Activated B cell treated with CpG ODN at 0.5 μM for 24 hours (primary cell): ENCODE results near the gene TMPRSS4. TPM values are rescaled to one million over a fixed set of nuclear protein-coding genes. Genes with fewer than 3 reads are reported as not detected.

Experiments used
- ATAC-seq: fragments of 200-7000 bp; cut with Tn5 transposase; one replicate; pipeline ENCODE4 v1.10.0; 2021; ENCODE audit warnings: low read depth, mild to moderate bottlenecking, moderate library complexity
- CTCF ChIA-PET: fragments of 350-600 bp; sonication (Branson Sonifier 250); formaldehyde crosslinking; loops from one replicate; lab custom pipeline; 2021; ENCODE audit warnings: antibody characterized with exemption; lab: Charles Lee
- POLR2A ChIA-PET: fragments of 350-600 bp; sonication (Branson Sonifier 250); formaldehyde crosslinking; loops from one replicate; lab custom pipeline; 2021; ENCODE audit warnings: antibody characterized with exemption; lab: Charles Lee
- DNase-seq: peaks from one replicate; pipeline ENCODE4 v3.0.0; 2022
- H3K27ac Mint-ChIP-seq: one replicate; pipeline ENCODE4 v1.8.0; 2020; ENCODE audit warnings: mixed read lengths
- H3K27me3 Mint-ChIP-seq: one replicate; pipeline ENCODE4 v1.8.0; 2021; ENCODE audit warnings: mixed read lengths
- H3K36me3 Mint-ChIP-seq: one replicate; pipeline ENCODE4 v1.8.0; 2021; ENCODE audit warnings: low read depth, mixed read lengths
- H3K4me1 Mint-ChIP-seq: one replicate; pipeline ENCODE4 v1.8.0; 2021; ENCODE audit warnings: mixed read lengths
- H3K4me3 Mint-ChIP-seq: one replicate; pipeline ENCODE4 v1.8.0; 2020; ENCODE audit warnings: mild to moderate bottlenecking, mixed read lengths
- H3K9me3 Mint-ChIP-seq: one replicate; pipeline ENCODE4 v1.8.0; 2020; ENCODE audit warnings: mixed read lengths
- CTCF ChIP-seq: fragments of 200-600 bp; IDR thresholded peaks from one replicate; pipeline ENCODE4 v1.8.0; 2022; ENCODE audit warnings: antibody characterized with exemption, mild to moderate bottlenecking
- intact Hi-C: fragments of 100-400 bp; cut with micrococcal nuclease; formaldehyde crosslinking; loops from one replicate; pipeline ENCODE4 v1.15.1; 2024
- total RNA-seq: library from RNA; stranded (reverse); gene quantifications from 2 replicates; pipeline ENCODE4 v1.2.3, GENCODE V29; 2022

Gene TMPRSS4
- total RNA-seq, 1 donor from 2014 or later: not detected

- POLR2A ChIA-PET: no interaction called here
- intact Hi-C loops: no loop called here
Observed at GRCh38 chr11:118167906-118168305, 91.0 kb downstream of the TMPRSS4 start.

GRCh38 chr11:118168316-118168715, 91.4 kb downstream of the TMPRSS4 start:
- CTCF ChIA-PET: interaction anchor here (4.4 kb wide), 1 partner anchor 24 kb away, joined by 46 read pairs; no protein-coding TSS in a partner anchor
- POLR2A ChIA-PET: no interaction called here
- no peak overlapping the region for H3K27ac Mint-ChIP-seq

More at GRCh38 chr11:118167906-118168305, 91.0 kb downstream of the TMPRSS4 start:
- H3K27ac Mint-ChIP-seq: no peak overlapping the region
- CTCF ChIA-PET: no interaction called here
- no peaks in the 10 kb centered on the region for H3K36me3 Mint-ChIP-seq
- TF ChIP-seq CTCF: no peak
- H3K4me1 Mint-ChIP-seq: no peaks in the 10 kb centered on the region
- ATAC-seq (no peak), DNase-seq (no peak)
- no peak overlapping the region for H3K4me3 Mint-ChIP-seq
- H3K9me3 Mint-ChIP-seq: no peaks in the 10 kb centered on the region
- H3K27me3 Mint-ChIP-seq: peaks cover 38% of the 10 kb centered on the region

GRCh38 chr11:118168751-118169150, 91.9 kb downstream of the TMPRSS4 start:
- TF ChIP-seq CTCF: no peak
- Mint-ChIP-seq H3K4me1 (no peaks in the 10 kb centered on the region), H3K27me3 (peaks cover 33% of the 10 kb centered on the region), H3K27ac (no peak overlapping the region), H3K36me3 (no peaks in the 10 kb centered on the region), H3K9me3 (no peaks in the 10 kb centered on the region), H3K4me3 (no peak overlapping the region)
- intact Hi-C loops: no loop called here
- ChIA-PET CTCF (interaction anchor here (4.4 kb wide), 1 partner anchor 24 kb away, joined by 46 read pairs; no protein-coding TSS in a partner anchor), POLR2A (no interaction called here)
- DNase-seq (no peak), ATAC-seq (no peak)

More at GRCh38 chr11:118168316-118168715, 91.4 kb downstream of the TMPRSS4 start:
- peaks cover 36% of the 10 kb centered on the region for H3K27me3 Mint-ChIP-seq
- ATAC-seq: no peak
- no peak for TF ChIP-seq CTCF
- intact Hi-C loops: no loop called here
- no peak for DNase-seq
- H3K4me1 Mint-ChIP-seq: no peaks in the 10 kb centered on the region
- H3K36me3 Mint-ChIP-seq: no peaks in the 10 kb centered on the region
- no peak overlapping the region for H3K4me3 Mint-ChIP-seq
- H3K9me3 Mint-ChIP-seq: no peaks in the 10 kb centered on the region

GRCh38 chr11:118169300-118170140, 92.6 kb downstream of the TMPRSS4 start:
- ATAC-seq: no peak
- no peak for TF ChIP-seq CTCF
- no peaks in the 10 kb centered on the region for H3K9me3 Mint-ChIP-seq
- H3K27me3 Mint-ChIP-seq: peaks cover 32% of the 10 kb centered on the region
- no peak overlapping the region for H3K27ac Mint-ChIP-seq
- intact Hi-C loops: loop anchor here (5.0 kb wide), 4 partner anchors 117 to 742 kb away; partner anchors contain the start of gene FXYD2
- H3K4me3 Mint-ChIP-seq: no peak overlapping the region
- ChIA-PET CTCF (interaction anchor here (1.1 to 4.4 kb wide), 3 partner anchors 25 to 362 kb away, joined by 3 to 46 read pairs (median 30); no protein-coding TSS in a partner anchor), POLR2A (no interaction called here)
- H3K4me1 Mint-ChIP-seq: no peaks in the 10 kb centered on the region
- no peaks in the 10 kb centered on the region for H3K36me3 Mint-ChIP-seq
- DNase-seq: no peak

GRCh38 chr11:118170231-118170630, 93.4 kb downstream of the TMPRSS4 start:
- CTCF ChIA-PET: interaction anchor here (1.1 to 4.4 kb wide), 6 partner anchors 26 to 362 kb away, joined by 3 to 46 read pairs (median 9); partner anchors contain the start of gene FXYD2
- DNase-seq (no peak), ATAC-seq (no peak)
- Mint-ChIP-seq H3K27ac (no peak overlapping the region), H3K4me1 (no peaks in the 10 kb centered on the region), H3K27me3 (peaks cover 34% of the 10 kb centered on the region), H3K4me3 (no peak overlapping the region), H3K36me3 (no peaks in the 10 kb centered on the region), H3K9me3 (no peaks in the 10 kb centered on the region)
- TF ChIP-seq CTCF: no peak
- intact Hi-C loops: loop anchor here (5.0 kb wide), 4 partner anchors 118 to 743 kb away; partner anchors contain the start of gene FXYD2
- POLR2A ChIA-PET: no interaction called here
